Measurements from ENCODE around the gene CBLB. TPM values are rescaled to one million over a fixed set of nuclear protein-coding genes. Genes with fewer than 3 reads are reported as not detected.

Gene CBLB
- total and polyA plus RNA-seq, 4 donors: 3.1 to 22.8 (median 9.8) TPM

- TF ChIP-seq EGR1 (IDR thresholded peaks at IDR 0.05; ENCODE audit: low read depth in 2 of 2) (no peak), RXRA (IDR thresholded peaks at IDR 0.05) (no peak), YY1 (IDR thresholded peaks at IDR 0.05) (no peak), TAF1 (conservative IDR thresholded peaks at IDR 0.05) (no peak), CTCF (IDR thresholded peaks at IDR 0.05; ENCODE audit: low read depth, low read length, missing input control) (no peak), HNF4G (IDR thresholded peaks at IDR 0.05) (no peak), JUND (IDR thresholded peaks at IDR 0.05) (no peak), GABPA (IDR thresholded peaks at IDR 0.05 in 1 of 2, conservative IDR thresholded peaks at IDR 0.05 in 1 of 2) (no peak), NR2F2 (IDR thresholded peaks at IDR 0.05) (no peak)
- TF ChIP-seq, protein P1, sequence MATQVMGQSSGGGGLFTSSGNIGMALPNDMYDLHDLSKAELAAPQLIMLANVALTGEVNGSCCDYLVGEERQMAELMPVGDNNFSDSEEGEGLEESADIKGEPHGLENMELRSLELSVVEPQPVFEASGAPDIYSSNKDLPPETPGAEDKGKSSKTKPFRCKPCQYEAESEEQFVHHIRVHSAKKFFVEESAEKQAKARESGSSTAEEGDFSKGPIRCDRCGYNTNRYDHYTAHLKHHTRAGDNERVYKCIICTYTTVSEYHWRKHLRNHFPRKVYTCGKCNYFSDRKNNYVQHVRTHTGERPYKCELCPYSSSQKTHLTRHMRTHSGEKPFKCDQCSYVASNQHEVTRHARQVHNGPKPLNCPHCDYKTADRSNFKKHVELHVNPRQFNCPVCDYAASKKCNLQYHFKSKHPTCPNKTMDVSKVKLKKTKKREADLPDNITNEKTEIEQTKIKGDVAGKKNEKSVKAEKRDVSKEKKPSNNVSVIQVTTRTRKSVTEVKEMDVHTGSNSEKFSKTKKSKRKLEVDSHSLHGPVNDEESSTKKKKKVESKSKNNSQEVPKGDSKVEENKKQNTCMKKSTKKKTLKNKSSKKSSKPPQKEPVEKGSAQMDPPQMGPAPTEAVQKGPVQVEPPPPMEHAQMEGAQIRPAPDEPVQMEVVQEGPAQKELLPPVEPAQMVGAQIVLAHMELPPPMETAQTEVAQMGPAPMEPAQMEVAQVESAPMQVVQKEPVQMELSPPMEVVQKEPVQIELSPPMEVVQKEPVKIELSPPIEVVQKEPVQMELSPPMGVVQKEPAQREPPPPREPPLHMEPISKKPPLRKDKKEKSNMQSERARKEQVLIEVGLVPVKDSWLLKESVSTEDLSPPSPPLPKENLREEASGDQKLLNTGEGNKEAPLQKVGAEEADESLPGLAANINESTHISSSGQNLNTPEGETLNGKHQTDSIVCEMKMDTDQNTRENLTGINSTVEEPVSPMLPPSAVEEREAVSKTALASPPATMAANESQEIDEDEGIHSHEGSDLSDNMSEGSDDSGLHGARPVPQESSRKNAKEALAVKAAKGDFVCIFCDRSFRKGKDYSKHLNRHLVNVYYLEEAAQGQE (IDR thresholded peaks at IDR 0.05): no peak
- TF ChIP-seq, protein P2, sequence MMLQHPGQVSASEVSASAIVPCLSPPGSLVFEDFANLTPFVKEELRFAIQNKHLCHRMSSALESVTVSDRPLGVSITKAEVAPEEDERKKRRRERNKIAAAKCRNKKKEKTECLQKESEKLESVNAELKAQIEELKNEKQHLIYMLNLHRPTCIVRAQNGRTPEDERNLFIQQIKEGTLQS (IDR thresholded peaks at IDR 0.05): no peak
- TF ChIP-seq, protein P3, sequence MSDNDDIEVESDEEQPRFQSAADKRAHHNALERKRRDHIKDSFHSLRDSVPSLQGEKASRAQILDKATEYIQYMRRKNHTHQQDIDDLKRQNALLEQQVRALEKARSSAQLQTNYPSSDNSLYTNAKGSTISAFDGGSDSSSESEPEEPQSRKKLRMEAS (IDR thresholded peaks at IDR 0.05): no peak
- TF ChIP-seq, protein P4, sequence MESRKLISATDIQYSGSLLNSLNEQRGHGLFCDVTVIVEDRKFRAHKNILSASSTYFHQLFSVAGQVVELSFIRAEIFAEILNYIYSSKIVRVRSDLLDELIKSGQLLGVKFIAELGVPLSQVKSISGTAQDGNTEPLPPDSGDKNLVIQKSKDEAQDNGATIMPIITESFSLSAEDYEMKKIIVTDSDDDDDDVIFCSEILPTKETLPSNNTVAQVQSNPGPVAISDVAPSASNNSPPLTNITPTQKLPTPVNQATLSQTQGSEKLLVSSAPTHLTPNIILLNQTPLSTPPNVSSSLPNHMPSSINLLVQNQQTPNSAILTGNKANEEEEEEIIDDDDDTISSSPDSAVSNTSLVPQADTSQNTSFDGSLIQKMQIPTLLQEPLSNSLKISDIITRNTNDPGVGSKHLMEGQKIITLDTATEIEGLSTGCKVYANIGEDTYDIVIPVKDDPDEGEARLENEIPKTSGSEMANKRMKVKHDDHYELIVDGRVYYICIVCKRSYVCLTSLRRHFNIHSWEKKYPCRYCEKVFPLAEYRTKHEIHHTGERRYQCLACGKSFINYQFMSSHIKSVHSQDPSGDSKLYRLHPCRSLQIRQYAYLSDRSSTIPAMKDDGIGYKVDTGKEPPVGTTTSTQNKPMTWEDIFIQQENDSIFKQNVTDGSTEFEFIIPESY (IDR thresholded peaks at IDR 0.05): no peak
- DNase-seq (ENCODE audit: low spot score): no peak
- Histone ChIP-seq H3K9ac (ENCODE audit: low read depth in 1 of 2, low read length in 2 of 2) (no peak overlapping the region), H3K27me3 (ENCODE audit: control insufficient read depth in 4 of 4, insufficient read depth in 4 of 4, low read length in 3 of 4) (no peaks in the 10 kb centered on the region), H3K9me3 (ENCODE audit: control insufficient read depth in 4 of 4, low read length in 3 of 4) (no peaks in the 10 kb centered on the region), H3K4me1 (ENCODE audit: control insufficient read depth in 4 of 4, insufficient read depth in 4 of 4, low read length in 3 of 4) (peaks cover 0 to 9% (median 3%) of the 10 kb centered on the region in 4 donors), H3K4me3 (ENCODE audit: low read depth in 1 of 3, low read length in 3 of 3) (no peak overlapping the region), H3K36me3 (ENCODE audit: control insufficient read depth in 4 of 4, insufficient read depth in 3 of 4, low read depth in 1 of 4, low read length in 3 of 4) (peaks cover 0 to 3% (median under 1%) of the 10 kb centered on the region in 4 donors), H3K27ac (ENCODE audit: low read depth in 1 of 2, low read length in 2 of 2) (no peak overlapping the region)
- 89% methylated on average over 2 of the region's 2 CpGs for WGBS
These were observed 20.9 kb downstream of the CBLB start for GRCh38 chr3:105847865-105848264.

GRCh38 chr3:105847452-105847851, 21.4 kb downstream of the CBLB start:
- H3K36me3 ChIP-seq (ENCODE audit: control insufficient read depth in 4 of 4, insufficient read depth in 3 of 4, low read depth in 1 of 4, low read length in 3 of 4): peaks cover 0 to 2% (median under 1%) of the 10 kb centered on the region in 4 donors
- no peaks in the 10 kb centered on the region for H3K27me3 ChIP-seq (ENCODE audit: control insufficient read depth in 4 of 4, insufficient read depth in 4 of 4, low read length in 3 of 4)
- no peak overlapping the region for H3K9ac ChIP-seq (ENCODE audit: low read depth in 1 of 2, low read length in 2 of 2)
- H3K27ac ChIP-seq (ENCODE audit: low read depth in 1 of 2, low read length in 2 of 2): no peak overlapping the region
- WGBS: 89% methylated on average over 1 of the region's 1 CpG
- no peaks in the 10 kb centered on the region for H3K9me3 ChIP-seq (ENCODE audit: control insufficient read depth in 4 of 4, low read length in 3 of 4)
- DNase-seq (ENCODE audit: low spot score): no peak
- TF ChIP-seq, protein P4 (IDR thresholded peaks at IDR 0.05): no peak
- TF ChIP-seq NR2F2 (IDR thresholded peaks at IDR 0.05) (no peak), CTCF (IDR thresholded peaks at IDR 0.05; ENCODE audit: low read depth, low read length, missing input control) (no peak), FOXA2 (IDR thresholded peaks at IDR 0.05) (no peak), JUND (IDR thresholded peaks at IDR 0.05) (no peak), YY1 (IDR thresholded peaks at IDR 0.05) (no peak)
- peaks cover 1 to 13% (median 5%) of the 10 kb centered on the region in 4 donors for H3K4me1 ChIP-seq (ENCODE audit: control insufficient read depth in 4 of 4, insufficient read depth in 4 of 4, low read length in 3 of 4)
- no peak overlapping the region for H3K4me3 ChIP-seq (ENCODE audit: low read depth in 1 of 3, low read length in 3 of 3)
